HEK293 (cell line): Measurements from ENCODE around the gene ANTXR2.

ENCODE experiments used
- BCL11B ChIP-seq: fragments of 450-650 bp; formaldehyde crosslinking; IDR thresholded peaks from 2 replicates; pipeline ENCODE4 v1.5.1; 2016; ENCODE audit warnings: low read depth, missing biosample characterization, missing genetic modification characterization
- GFI1B ChIP-seq: fragments of 450-650 bp; formaldehyde crosslinking; IDR thresholded peaks from 2 replicates; pipeline ENCODE4 v1.5.1; 2016; ENCODE audit warnings: missing biosample characterization, missing genetic modification characterization
- HIC1 ChIP-seq: fragments of 450-650 bp; formaldehyde crosslinking; IDR thresholded peaks from 2 replicates; pipeline ENCODE4 v1.5.1; 2016; ENCODE audit warnings: missing biosample characterization, missing genetic modification characterization
- MYNN ChIP-seq: fragments of 450-650 bp; formaldehyde crosslinking; IDR thresholded peaks from 2 replicates; pipeline ENCODE4 v1.5.1; 2016; ENCODE audit warnings: missing biosample characterization, missing genetic modification characterization, borderline replicate concordance
- PATZ1 ChIP-seq: fragments of 450-650 bp; formaldehyde crosslinking; IDR thresholded peaks from 2 replicates; pipeline ENCODE4 v1.5.1; 2016; ENCODE audit warnings: missing biosample characterization, missing genetic modification characterization
- PRDM4 ChIP-seq: fragments of 450-650 bp; formaldehyde crosslinking; IDR thresholded peaks from 2 replicates; pipeline ENCODE4 v1.5.1; 2017; ENCODE audit warnings: missing biosample characterization, missing genetic modification characterization
- PRDM6 ChIP-seq: fragments of 450-650 bp; formaldehyde crosslinking; IDR thresholded peaks from 2 replicates; pipeline ENCODE4 v1.5.1; 2017; ENCODE audit warnings: missing biosample characterization, missing genetic modification characterization
- SP2 ChIP-seq: fragments of 450-650 bp; formaldehyde crosslinking; IDR thresholded peaks from 2 replicates; pipeline ENCODE4 v1.5.1; 2016; ENCODE audit warnings: missing biosample characterization, missing genetic modification characterization
- ZBTB1 ChIP-seq: fragments of 450-650 bp; formaldehyde crosslinking; IDR thresholded peaks from 2 replicates; pipeline ENCODE4 v1.5.1; 2016; ENCODE audit warnings: missing biosample characterization, missing genetic modification characterization
- ZFHX2 ChIP-seq: fragments of 450-650 bp; formaldehyde crosslinking; conservative IDR thresholded peaks from 2 replicates; pipeline ENCODE4 v1.5.1; 2016; ENCODE audit warnings: missing biosample characterization, missing genetic modification characterization
- ZFP69B ChIP-seq: fragments of 450-650 bp; formaldehyde crosslinking; IDR thresholded peaks from 2 replicates; pipeline ENCODE4 v1.5.1; 2016; ENCODE audit warnings: missing biosample characterization, missing genetic modification characterization
- ZNF10 ChIP-seq: fragments of 450-650 bp; formaldehyde crosslinking; IDR thresholded peaks from 2 replicates; pipeline ENCODE4 v1.5.1; 2017; ENCODE audit warnings: missing biosample characterization, missing genetic modification characterization
- ZNF114 ChIP-seq: fragments of 450-650 bp; formaldehyde crosslinking; IDR thresholded peaks from 2 replicates; pipeline ENCODE4 v1.5.0; 2017; ENCODE audit warnings: missing biosample characterization, missing genetic modification characterization
- ZNF121 ChIP-seq: fragments of 450-650 bp; formaldehyde crosslinking; IDR thresholded peaks from 2 replicates; pipeline ENCODE4 v1.5.1; 2016; ENCODE audit warnings: missing biosample characterization, missing genetic modification characterization
- ZNF148 ChIP-seq: fragments of 450-650 bp; formaldehyde crosslinking; IDR thresholded peaks from 2 replicates; pipeline ENCODE4 v1.5.0; 2017; ENCODE audit warnings: missing biosample characterization, missing genetic modification characterization, borderline replicate concordance
- ZNF214 ChIP-seq: fragments of 450-650 bp; formaldehyde crosslinking; IDR thresholded peaks from 2 replicates; pipeline ENCODE4 v1.5.1; 2017; ENCODE audit warnings: missing biosample characterization, mild to moderate bottlenecking, missing genetic modification characterization, borderline replicate concordance
- ZNF274 ChIP-seq, 2 experiments: fragments of 200-500 bp in 1 of 2; fragments of 450-650 bp in 1 of 2; sonication (Bioruptor generic) in 1 of 2; formaldehyde crosslinking in 1 of 2; IDR thresholded peaks; 2 replicates each; pipeline versions ENCODE4 v1.5.1 to v1.6.1; 2014 to 2016; ENCODE audit warnings: borderline replicate concordance in 1 of 2, inconsistent platforms in 1 of 2, low read length in 1 of 2, missing biosample characterization in 1 of 2, missing genetic modification characterization in 1 of 2
- ZNF302 ChIP-seq: fragments of 450-650 bp; formaldehyde crosslinking; IDR thresholded peaks from 2 replicates; pipeline ENCODE4 v1.5.1; 2016; ENCODE audit warnings: missing biosample characterization, missing genetic modification characterization, low read depth
- ZNF394 ChIP-seq: fragments of 450-650 bp; formaldehyde crosslinking; IDR thresholded peaks from 2 replicates; pipeline ENCODE4 v1.5.1; 2016; ENCODE audit warnings: missing biosample characterization, missing genetic modification characterization, mild to moderate bottlenecking, moderate library complexity, borderline replicate concordance
- ZNF513 ChIP-seq: fragments of 450-650 bp; IDR thresholded peaks from 2 replicates; pipeline ENCODE4 v1.5.1; 2018; ENCODE audit warnings: missing biosample characterization, missing genetic modification characterization
- ZNF521 ChIP-seq: fragments of 450-650 bp; formaldehyde crosslinking; IDR thresholded peaks from 2 replicates; pipeline ENCODE4 v1.5.1; 2017; ENCODE audit warnings: missing biosample characterization, mild to moderate bottlenecking, missing genetic modification characterization
- ZNF549 ChIP-seq: fragments of 450-650 bp; IDR thresholded peaks from 2 replicates; pipeline ENCODE4 v1.5.1; 2018; ENCODE audit warnings: missing biosample characterization, missing genetic modification characterization, mild to moderate bottlenecking, inconsistent platforms, moderate library complexity
- ZNF555 ChIP-seq: fragments of 450-650 bp; formaldehyde crosslinking; conservative IDR thresholded peaks from 2 replicates; pipeline ENCODE4 v1.5.1; 2017; ENCODE audit warnings: missing biosample characterization, mild to moderate bottlenecking, missing genetic modification characterization, inconsistent platforms
- ZNF596 ChIP-seq: fragments of 450-650 bp; IDR thresholded peaks from 2 replicates; pipeline ENCODE4 v1.5.0; 2018; ENCODE audit warnings: missing biosample characterization, mild to moderate bottlenecking, missing genetic modification characterization, moderate library complexity
- ZNF624 ChIP-seq: fragments of 450-650 bp; formaldehyde crosslinking; IDR thresholded peaks from 2 replicates; pipeline ENCODE4 v1.5.1; 2017; ENCODE audit warnings: missing biosample characterization, missing genetic modification characterization
- ZNF777 ChIP-seq: fragments of 450-650 bp; formaldehyde crosslinking; IDR thresholded peaks from 2 replicates; pipeline ENCODE4 v1.5.1; 2017; ENCODE audit warnings: missing biosample characterization, missing genetic modification characterization, borderline replicate concordance

The ANTXR2 gene

GRCh38 chr4:80072744-80073472, at the start of gene ANTXR2 (continued):
- TF ChIP-seq PRDM4 (tag by site-specific recombination) (no peak), ZNF121 (no peak), ZNF549 (tag by site-specific recombination) (no peak), ZNF114 (tag by site-specific recombination) (no peak), ZNF624 (tag by site-specific recombination) (no peak), PATZ1 (tag by site-specific recombination) (no peak; the same call in 1 of the 2 replicates), SP2 (tag by site-specific recombination) (peak; percentile 65), ZNF555 (tag by site-specific recombination) (no peak), ZNF148 (tag by site-specific recombination) (no peak), HIC1 (tag by site-specific recombination) (no peak), ZBTB1 (no peak), ZNF302 (no peak), ZNF10 (tag by site-specific recombination) (no peak), PRDM6 (tag by site-specific recombination) (no peak), ZNF596 (no peak), MYNN (no peak), ZNF394 (tag by site-specific recombination) (peak; percentile 23; the same call in 1 of the 2 replicates), ZNF274 (IDR thresholded peaks at IDR 0.05; ENCODE audit: low read length) (no peak), ZNF274 (tag by site-specific recombination; IDR thresholded peaks at IDR 0.05; ENCODE audit: borderline replicate concordance) (no peak), ZFHX2 (tag by site-specific recombination) (no peak), GFI1B (tag by site-specific recombination) (no peak), ZFP69B (tag by site-specific recombination) (no peak), ZNF521 (tag by site-specific recombination) (no peak), ZNF513 (tag by site-specific recombination) (no peak), BCL11B (tag by site-specific recombination) (no peak), ZNF214 (tag by site-specific recombination) (no peak), ZNF777 (tag by site-specific recombination) (0 out of 2 replicates have a peak, but pooled peaks have one; percentile 35)
